ENCODE measurements around the gene TNKS1BP1.
"Not testable (repeated sequence)": the region's sequence is repeated elsewhere in the genome, so short reads cannot be mapped to it uniquely, and the experiment has no call there.

The TNKS1BP1 gene

DNA sequence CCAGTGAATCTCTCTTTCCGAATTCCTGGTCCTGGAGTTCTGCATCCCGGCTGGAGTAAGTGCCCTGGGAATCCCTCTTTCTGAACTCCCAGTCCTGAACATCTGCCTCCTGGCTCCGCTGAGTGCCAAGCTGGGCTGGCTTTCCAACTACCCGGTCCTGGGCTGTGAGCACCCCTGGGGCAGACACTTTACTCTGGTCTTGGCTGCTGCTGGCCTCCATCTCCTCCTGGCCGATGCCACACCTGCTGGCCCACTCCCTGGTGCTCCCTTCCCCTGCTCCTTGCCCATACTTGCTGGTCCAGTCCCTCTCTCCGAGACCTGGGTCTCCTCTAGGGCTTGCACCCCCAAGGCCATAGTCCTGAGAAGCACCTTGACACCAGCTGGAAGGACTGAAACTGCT is 14.7 kb downstream of the TNKS1BP1 start:
- DNase-seq: no peak

DNA sequence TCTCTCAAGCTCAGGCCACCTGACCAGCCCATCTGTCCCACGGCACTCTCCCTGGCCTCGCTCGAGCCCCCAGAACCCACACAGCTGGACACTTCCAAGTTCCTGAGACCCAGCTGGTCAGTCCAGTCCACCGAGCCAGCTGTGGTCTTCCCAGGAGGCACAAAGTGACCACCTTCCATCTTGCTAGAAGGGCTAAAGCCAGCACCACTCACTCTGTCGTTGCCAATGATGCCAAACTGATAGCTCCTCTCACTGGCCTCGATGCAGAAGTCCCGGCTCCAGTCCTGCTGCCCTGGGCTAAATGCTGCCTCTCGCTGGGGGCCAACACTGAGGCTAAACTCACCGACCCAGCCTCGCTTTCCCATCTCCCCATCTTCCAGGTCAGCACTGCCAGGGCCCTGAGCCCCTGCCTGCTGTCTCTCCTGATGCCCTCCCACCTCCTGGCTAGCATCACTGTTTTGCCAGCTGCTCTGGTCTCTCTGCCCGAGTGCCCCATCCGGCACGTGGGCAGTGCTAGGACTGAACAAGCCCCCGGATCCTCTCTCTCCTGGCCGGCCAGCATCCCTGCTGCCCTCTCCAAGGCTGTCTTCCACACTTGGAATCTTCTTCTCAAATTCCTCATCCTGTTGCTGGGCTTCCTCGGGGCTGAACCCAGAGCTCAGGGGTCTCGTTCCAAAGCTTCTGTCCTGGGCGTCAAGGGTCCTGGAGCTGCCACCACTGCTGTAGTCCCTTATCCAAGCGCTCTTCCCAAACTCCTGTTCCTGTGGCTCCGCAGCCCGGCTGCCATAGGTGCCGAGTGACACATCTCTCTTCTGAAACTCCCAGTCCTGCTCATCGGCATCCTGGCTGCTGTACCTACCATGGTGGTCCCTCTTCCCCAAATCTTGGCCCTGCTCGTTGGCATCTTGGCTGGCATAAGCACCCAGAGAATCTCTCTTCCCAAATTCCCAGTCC is 15.4 kb downstream of the TNKS1BP1 start:
- no peak for DNase-seq

DNA sequence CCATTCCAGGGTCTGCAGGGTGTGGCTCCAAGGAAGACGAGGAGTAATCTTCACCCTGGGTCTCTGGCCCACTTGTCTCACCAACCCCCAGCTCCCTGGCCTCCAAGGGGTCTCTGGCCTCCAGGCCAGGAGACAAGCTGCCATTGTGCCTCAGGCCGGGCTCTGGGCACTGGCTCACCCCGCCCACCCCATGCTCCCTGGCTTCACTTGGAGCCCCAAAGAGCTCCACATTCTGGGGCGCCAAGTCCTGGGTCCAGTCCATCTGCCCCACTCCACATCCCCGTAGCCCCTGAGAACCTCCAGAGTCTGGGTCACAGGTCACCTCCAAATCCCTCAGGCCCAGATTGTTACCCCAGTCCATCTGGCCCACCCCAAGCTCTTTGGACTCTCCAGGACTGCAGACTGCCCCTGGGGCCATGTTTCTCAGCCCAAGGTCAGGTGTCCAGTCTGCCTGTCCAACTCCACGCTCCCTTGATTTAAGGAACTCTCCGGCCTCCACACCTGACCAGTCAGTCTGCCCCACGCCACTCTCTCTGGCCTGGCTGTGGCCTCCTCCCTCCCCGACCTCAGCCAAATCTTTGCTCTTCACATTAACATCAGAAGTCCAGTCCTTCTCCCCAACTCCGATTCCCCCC is 16.2 kb downstream of the TNKS1BP1 start:
- no peak for DNase-seq

DNA sequence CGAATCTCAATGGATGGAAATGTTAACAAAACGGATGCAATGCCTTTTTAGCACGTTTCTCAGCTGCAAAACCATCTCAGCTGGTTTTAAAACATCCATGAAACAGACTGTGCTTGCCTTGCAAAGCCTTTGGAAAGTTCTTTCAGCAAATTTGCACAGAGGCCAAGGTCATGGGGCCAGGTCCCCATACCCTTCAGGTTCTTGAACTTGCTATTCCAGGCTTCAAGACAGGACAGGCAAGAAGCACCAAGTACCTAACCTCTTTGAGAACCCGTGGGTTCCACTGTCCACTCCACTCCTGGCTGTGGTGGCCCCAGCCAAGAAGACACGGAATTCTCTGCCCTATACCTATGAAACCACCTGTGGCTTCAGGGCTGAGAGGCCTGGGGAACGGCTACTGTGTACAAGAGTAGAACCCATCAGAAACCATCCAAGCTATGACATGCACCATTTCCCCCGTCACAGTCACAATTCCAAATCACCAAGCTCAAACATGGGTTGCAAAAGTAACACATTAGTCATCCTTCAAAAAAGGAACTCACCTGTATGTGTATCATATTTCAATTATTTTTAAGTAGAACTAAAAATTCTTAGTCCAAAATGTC is 17.0 kb downstream of the TNKS1BP1 start:
- no peak for DNase-seq

DNA sequence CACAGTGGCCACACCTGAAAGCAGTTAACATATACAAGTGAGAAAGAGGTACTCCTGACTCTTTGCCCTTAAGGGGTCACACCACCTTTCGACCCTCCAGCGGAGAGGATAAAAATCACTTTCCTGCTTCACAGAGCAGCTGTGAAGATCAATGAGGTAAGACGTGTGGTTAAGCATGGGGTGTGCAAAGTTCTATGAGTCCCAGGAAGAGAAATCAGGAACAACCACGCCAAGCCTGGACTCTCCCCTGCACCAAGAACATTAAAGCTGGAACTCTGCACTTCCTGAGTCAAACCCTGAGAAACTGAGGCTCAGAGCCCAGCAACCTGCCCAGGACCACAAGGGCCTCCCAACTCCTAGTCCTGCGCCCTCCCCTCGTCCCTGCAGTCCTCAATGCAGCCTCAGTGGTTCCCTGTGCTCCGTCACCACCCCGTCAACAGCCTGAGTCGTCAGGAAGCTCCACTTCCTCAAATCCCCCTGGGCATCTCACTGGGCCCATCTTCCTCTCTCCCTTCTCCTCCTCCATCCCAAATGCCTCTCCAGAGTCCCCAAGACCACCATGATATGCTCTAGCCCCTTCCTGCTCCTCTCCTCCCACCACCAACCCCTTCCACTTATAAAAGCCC is 17.7 kb downstream of the TNKS1BP1 start:
- no peak for DNase-seq

DNA sequence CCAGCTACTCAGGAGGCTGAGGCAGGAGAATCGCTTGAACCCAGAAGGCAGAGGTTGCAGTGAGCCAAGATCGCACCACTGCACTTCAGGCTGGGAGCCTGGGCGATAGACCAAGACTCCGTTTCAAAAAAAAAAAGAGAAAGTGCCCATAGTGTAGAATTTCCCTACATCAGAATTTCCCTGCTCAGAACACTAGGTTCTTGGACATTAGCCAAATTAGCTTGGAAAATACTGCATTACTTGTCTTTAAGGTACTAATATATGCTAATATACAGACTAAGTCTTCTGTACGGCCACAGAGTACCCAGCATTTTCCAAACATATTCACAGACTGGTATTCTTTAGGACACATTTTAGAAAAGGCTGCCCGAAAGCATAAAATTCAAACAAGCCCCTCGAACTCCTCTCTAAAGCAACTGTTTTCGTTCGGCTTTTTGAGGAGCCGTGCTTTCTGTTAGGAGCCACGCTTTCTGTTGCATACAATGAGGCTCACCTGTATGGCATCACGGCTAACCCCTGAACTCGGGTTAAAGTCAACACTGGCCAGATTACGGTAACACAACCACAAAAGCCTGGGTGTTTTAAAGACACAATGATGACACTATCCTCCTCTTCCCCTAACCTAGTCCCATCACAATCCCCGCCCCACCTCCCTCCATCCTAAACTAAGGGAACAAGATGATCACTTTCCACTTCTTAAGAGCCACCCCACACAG is 18.4 kb downstream of the TNKS1BP1 start:
- DNase-seq: no peak

DNA sequence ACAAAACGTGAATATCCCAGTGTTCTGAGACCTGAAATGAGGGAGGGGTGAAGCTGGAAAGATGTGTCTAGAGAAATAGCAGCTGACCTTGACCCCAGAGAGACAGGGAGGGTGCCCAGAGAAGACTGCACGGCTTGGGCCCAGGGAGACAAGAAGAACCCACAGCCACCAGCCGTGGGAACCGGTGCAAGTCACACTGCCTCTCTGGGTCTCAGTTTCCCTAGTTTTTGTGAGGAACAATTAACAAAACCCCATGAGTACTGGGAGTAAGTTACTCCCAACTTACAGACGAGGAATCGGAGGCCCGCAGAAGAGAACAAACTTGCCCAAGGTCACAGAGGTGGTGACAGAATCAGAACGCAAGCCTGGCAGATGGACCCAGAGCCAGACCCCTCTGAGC is 19.2 kb downstream of the TNKS1BP1 start:
- no peak for DNase-seq

DNA sequence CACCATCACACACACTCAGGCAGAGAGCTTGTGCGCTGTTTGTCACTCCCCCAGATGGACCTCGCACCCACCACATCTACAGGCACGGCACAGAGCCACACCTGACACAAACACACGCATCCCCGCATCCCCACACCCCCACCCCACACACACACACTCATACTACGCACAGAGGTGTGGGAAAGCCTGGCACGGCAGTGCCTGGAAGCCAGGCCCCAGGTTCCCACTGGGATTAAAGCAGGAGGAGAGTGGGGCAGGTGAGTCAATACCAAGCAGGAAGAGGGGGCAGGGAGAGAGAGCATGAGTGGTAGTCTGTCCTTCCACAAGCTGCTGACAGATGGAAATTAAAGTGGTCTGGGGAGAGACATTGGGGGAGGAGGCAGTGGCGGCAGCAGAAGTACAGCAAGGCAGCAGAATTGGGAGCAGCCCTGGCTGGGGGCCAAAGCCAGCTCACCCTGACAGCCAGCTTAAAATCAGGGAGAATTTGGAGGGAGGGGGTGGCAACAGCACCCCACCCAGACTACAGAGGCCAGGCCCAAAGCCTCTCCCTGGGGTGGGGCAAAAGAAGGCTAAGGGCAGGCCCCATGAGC is 20.7 kb downstream of the TNKS1BP1 start:
- peak; percentile 85 to 86 for DNase-seq

DNA sequence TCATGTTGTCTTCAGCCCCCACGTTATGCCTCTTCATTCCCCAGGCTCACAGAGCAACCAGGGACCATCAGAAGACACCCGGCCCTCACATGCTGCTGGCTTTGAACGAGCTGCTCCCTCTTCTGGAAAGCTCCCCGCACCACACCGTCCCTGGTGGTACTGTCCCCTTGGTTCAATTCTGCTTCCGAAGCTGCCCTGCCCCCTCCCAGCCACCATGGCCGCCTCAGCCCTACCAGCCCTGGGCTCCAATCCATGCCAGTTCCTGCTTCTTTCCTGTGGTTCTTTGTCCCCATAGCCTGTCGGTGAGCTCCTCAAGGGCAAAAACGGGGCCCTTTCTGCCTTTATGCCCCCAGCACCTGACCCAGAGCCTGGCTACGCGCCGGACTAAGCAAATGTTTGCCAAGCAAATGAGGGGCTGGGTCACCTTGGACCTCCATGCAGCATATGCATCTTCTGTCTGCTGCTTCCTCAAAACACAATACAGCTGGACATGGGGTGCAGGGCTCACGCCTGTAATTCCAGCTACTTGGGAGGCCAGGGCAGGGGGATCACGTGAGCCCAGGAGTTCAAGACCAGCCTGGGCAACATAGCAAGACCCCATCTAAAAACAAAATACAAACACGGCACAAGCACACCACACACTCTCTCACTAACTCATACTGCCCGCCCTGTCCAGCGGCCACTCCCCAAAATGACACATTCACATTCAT is 21.3 kb downstream of the TNKS1BP1 start:
- DNase-seq: peak; percentile 31 to 45

DNA sequence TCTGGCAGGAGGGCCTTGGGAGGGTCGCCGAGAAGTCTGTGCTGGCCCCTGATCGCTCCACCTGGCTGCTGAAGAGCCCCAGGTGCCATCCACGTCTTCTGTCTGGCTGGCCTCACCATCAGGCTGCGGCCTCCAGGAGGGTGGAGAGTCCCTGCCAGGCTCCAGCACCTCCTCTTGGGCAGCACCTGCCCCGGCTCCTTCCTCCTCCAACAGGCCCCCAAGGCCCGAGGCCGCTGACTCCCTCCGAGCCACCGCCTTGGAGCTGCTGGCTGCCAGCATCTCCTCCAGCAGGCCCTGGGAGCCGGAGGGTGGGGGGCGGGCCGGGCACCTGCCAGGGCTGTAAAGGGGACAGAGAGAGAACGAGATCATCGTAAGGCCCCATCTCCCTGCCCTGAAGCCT is 22.3 kb downstream of the TNKS1BP1 start:
- DNase-seq: no peak

DNA sequence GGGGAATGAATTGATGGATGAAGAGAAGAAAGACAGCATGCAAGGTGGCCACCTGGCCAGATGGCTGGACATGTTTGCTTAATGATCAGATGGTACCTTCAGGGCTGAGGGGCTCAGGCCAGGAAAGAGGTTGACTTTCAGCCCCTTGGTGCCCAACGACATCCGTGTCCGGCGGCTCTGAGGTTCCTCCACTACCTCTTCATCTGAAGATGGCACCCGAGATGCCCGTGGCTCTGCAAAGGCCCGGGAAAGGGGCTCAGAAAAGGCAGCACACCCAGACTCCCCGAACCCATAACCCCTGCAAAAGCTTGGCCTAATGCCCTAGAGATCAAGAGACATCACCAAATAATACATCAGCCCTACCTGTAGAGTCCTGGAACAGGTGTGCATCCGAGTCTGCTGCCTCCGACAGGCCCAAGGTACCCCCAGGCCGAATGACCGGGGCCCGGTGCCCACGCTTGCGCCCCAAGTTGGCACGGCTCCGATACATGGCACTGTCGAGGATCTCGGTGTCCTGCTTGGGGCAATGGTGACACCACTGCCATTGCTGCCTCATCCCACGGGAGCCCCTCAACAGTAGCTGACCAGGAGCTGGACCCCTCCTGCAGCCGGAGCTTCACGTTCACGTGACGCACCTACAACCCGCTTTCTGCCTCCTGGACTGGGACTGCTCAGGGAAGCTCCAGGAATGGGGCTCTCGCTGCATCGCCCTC is 22.9 kb downstream of the TNKS1BP1 start:
- no peak for DNase-seq

DNA sequence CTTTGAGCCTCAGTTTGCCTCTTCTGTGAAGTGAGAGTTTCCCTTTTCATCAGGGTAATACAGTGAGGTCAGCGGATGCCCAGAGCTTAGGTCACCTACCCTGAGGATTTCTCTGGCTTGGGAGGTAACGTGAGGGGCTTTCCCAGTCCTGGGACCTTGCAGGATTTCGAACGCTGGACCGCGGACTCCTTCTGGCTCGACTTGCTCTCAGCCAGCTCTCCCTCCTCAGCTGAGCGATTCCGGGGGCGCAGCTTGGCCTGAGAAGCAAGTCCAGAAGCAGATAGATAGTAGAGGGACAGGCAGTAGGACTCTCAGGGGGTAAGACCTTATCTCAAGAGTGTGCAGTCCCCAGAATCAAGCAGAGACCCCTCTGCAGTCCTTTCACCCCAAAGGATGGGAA is 24.0 kb downstream of the TNKS1BP1 start:
- DNase-seq: no peak

DNA sequence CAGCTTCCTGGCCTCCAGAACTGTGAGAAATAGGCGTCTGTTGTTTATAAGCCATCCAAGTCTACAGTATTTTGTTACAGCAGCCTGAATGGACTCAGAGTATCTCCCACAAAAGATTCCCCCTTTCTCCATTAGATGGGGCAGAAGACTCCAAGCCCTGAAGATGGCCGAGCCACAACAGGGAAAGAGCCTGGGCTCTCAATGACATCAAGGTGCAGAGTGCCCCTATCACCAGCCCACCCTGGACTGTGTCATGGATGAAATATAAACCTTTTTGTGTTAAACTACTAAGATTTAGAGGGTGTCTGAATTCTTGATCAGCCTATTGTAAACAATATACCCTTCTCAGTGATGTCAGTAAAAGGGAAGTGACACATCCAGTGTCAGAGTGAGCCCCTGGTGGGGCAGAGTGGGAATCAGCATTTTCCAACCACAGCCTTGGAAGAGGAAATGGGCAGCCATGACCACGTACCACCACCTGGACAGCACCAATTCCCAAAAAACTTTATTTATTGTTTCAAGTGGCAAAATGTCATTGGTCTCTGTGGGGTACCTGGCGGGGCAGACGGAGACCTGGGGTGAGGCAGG is 25.5 kb downstream of the TNKS1BP1 start:
- no peak for DNase-seq

DNA sequence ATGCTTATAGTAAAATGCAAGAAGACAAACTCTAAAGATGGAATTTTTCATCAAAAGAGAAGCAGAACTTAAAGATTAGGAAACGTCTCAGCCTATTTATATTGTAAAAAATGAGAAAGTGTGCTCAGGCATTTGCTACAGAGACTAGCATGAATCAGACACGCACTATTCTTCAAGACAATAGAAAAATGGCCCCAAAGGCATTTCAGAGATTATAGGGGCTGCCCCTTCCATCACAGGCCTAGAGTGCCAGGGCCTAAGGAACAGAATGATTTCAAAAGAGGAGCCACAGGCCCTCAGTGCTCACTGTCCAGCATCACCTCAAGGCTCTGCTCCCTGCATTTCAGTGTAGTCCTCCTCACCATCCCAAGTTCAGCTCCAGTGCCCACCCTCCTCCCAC is 27.5 kb downstream of the TNKS1BP1 start:
- DNase-seq: no peak

DNA sequence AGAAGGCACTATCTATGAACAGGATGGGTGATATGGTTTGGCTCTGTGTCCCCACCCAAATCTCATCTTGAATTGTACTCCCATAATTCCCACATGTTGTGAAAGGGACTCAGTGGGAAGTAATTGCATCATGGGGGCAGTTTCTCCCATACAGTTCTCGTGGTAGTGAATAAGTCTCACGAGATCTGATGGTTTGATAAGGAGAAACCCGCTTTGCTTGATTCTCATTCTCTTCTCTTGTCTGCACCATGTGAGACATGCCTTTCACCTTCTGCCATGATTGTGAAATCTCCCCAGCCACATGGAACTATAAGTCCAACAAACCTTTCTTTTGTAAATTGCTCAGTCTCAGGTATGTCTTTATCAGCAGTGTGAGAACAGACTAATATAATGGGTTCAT is 28.5 kb downstream of the TNKS1BP1 start:
- DNase-seq: not testable (repeated sequence)

DNA sequence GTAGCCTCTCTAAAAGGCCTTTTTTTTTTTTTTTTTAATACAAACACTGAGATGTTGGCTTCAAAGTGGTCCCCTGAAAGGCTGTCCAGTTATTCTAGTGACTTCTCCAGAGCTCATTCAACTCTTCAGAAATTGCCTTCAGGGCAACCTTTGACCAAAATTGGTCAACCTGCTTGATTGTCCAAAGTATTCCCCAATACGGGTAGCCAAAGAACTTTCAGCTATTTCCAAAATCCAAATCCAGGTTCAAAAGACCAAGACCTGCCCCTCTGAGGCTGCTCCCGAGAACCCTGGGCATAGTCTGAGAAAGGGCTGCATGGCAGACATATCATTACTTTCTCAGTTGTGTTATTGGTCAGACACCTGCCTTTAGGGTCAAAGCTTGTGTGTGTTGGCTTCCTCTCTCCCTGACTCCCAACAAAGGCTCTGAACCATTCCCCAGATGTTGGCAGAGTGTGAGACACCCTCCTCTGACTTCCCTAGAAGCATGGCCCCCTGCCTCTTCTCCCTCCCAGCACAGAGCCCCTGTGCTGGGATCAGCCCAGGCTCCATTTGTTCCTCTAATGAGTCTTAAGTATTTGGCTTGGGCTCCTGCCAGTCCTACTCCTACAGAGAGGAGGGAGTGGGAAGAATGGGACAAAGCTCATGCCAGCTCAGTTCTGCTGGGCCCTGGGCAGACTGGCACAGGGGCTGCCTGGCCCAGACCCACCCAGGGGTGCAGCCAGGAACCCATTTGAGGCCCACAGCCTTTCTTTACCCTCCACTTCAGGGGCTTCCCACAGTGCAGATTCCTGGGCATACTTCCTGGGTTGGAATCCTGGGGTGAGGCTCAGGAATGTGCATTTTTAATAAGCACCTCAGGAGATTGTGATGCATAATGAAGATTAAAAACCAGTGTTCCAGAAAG is 30.3 kb downstream of the TNKS1BP1 start:
- peak; percentile 21 to 24 for DNase-seq

DNA sequence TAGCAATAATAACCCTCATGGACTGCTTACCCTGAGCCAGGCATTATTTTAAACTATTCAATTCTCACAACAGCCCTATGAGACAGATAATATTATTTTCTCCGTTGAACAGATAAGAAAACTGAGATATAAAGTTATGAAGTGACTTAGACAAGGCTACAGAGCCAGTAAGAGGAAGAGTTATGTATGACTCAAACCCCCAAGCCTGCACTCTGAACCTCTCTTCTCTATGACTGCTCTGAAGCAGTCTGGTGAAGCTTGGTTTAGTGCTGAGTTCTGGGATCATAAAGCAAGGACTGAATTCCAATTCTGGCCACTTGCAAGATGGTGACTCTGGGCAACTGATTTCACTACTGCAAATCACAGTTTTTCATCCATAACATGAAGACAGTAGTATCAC is 34.5 kb downstream of the TNKS1BP1 start:
- no peak for DNase-seq

DNA sequence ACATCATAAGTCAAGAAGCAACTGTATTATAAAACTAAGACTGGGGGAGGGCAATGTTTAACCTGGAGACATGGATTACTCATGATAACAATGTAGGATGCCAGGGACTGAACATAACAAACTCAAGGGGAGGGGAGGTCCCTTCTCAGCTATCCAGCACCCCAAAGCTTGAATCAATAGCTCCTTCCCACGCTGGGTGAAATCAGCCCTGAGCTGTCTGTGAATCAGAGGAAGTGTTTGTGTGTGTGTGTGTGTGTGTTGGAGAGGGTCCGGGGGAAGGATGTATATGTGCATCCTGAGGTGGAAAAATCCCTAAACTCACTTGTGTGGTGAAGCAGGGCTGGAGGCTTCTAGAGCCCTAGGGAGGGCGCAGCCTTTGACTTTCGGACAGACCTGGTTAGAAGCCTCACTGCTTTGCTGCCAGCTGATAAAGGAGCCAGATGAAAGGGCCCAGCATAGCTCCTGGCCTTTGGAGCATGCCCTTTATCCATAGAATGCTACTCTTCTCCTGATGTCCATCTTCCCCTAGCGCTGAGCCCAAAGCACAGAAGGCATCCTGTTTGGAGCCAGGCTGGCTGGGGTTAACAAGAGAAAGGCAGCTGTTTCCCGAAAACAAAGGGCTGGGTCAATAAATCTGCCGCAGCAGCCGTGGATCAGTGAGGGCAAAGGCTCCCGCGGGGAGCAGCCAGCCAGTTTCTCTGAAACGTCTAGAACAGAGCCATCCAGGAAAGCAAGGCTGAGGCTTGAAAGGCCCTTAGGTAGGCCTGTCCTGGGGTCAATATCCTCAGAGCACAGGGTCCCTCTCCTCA is 35.8 kb downstream of the TNKS1BP1 start:
- peak; percentile 53 to 56 for DNase-seq

DNA sequence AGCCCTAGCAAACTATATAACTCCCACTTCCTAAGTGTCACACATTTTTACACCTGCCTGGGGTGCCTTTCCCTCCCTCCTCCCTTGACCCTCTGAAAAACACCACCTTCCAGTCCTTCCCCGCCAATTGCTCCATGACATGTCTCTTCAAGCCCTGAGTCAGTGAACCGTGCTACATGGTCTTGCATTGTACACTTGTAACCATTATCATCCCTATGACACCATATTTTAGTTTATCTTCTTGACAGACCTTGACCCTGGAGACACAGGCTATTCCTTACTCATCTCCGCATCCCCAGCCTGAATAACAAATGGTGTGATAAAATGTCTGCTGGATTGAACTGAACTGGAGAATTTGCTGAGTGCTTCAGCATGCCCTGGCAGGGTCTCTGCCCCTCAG is 36.9 kb downstream of the TNKS1BP1 start:
- DNase-seq: no peak

All from SHP77 (cell line).